Inflammatory macrophage (primary cell): ENCODE results near the gene PRAMEF1.
"Not testable (repeated sequence)": the region's sequence is repeated elsewhere in the genome, so short reads cannot be mapped to it uniquely, and the experiment has no call there.

Experiments
- DNase-seq, 2 donors: peaks; one replicate each; pipeline ENCODE4 v3.0.0-alpha.2; 2020 to 2022

Gene PRAMEF1

GRCh38 chr1:12776801-12777557 is 14.2 kb upstream of the PRAMEF1 start:
- DNase-seq, result no peak

- DNase-seq, result no peak
Measured at GRCh38 chr1:12778061-12778460, 13.1 kb upstream of the PRAMEF1 start.

- no peak for DNase-seq
Measured at GRCh38 chr1:12778907-12779306, 12.3 kb upstream of the PRAMEF1 start.

GRCh38 chr1:12781488-12781887 is 9.7 kb upstream of the PRAMEF1 start:
- not testable (repeated sequence) for DNase-seq

- DNase-seq, result peak in 1 of 2 donors; percentile 5
Measured at GRCh38 chr1:12783783-12784182, 7.4 kb upstream of the PRAMEF1 start.

- DNase-seq, result not testable (repeated sequence)
Measured at GRCh38 chr1:12784729-12785128, 6.5 kb upstream of the PRAMEF1 start.

GRCh38 chr1:12798911-12799310 is 7.7 kb downstream of the PRAMEF1 start:
- DNase-seq, result no peak

GRCh38 chr1:12799730-12800129 is 8.5 kb downstream of the PRAMEF1 start:
- DNase-seq, result no peak

GRCh38 chr1:12809933-12810332 is 18.7 kb downstream of the PRAMEF1 start:
- no peak for DNase-seq

GRCh38 chr1:12810691-12811408 is 19.7 kb downstream of the PRAMEF1 start:
- no peak for DNase-seq

GRCh38 chr1:12811409-12811784 is 20.2 kb downstream of the PRAMEF1 start:
- DNase-seq, result no peak

- DNase-seq, result not testable (repeated sequence)
Measured at GRCh38 chr1:12819061-12819460, 27.9 kb downstream of the PRAMEF1 start.

GRCh38 chr1:12831310-12831709 is 40.1 kb downstream of the PRAMEF1 start, which contains the start of gene PRAMEF11:
Gene PRAMEF11, minus strand, starts transcription at chr1:12831410. Its CDS starts 2,621 bp downstream, at chr1:12828789.
- not testable (repeated sequence) for DNase-seq

GRCh38 chr1:12833251-12833650 is 42.1 kb downstream of the PRAMEF1 start:
- not testable (repeated sequence) for DNase-seq
